Body of pancreas (tissue), 4 donors: ENCODE data around the gene NAPA. TPM values are rescaled to one million over a fixed set of nuclear protein-coding genes. Genes with fewer than 3 reads are reported as not detected.

Experiments
- ATAC-seq: fragments of 150-250 bp; one replicate; pipeline ENCODE4 v1.9.1; 2016
- DNase-seq, 4 donors: peaks; one replicate each; pipeline ENCODE4 v3.0.0-alpha.2; 2019
- H3K27ac ChIP-seq, 4 donors: fragments of 200-600 bp; sonication (generic); 1 replicate in 3 of 4; 2 replicates in 1 of 4; pipeline versions ENCODE4 v1.5.1 to v1.6.1; 2016 to 2019; ENCODE audit warnings: mild to moderate bottlenecking in 1 of 4, mixed read lengths in 1 of 4, moderate library complexity in 1 of 4
- H3K27me3 ChIP-seq, 2 donors: fragments of 200-600 bp; sonication (generic); one replicate each; pipeline ENCODE4 v1.6.0; 2016; ENCODE audit warnings: mild to moderate bottlenecking in 1 of 2
- H3K36me3 ChIP-seq, 2 donors: fragments of 200-600 bp; sonication (generic); replicated peaks in 1 of 2; 2 replicates each; pipeline ENCODE4 v1.5.1; 2016; ENCODE audit warnings: low read depth in 2 of 2; ENCODE audit not compliant: insufficient read depth in 1 of 2
- H3K4me1 ChIP-seq: fragments of 200-600 bp; sonication (generic); one replicate; pipeline ENCODE4 v1.6.0; 2016
- H3K4me3 ChIP-seq, 2 donors: fragments of 200-600 bp; sonication (generic); 1 replicate in 1 of 2; 2 replicates in 1 of 2; pipeline ENCODE4 v1.5.1; 2016 to 2019
- H3K9me3 ChIP-seq, 3 donors: fragments of 200-600 bp; sonication (generic); 1 replicate in 2 of 3; 2 replicates in 1 of 3; pipeline ENCODE4 v1.5.1; 2016
- POLR2A ChIP-seq, 3 donors: fragments of 450-650 bp; IDR thresholded peaks; one replicate each; pipeline ENCODE4 v1.6.1; 2016; ENCODE audit warnings: antibody characterized with exemption in 3 of 3, mild to moderate bottlenecking in 2 of 3
- WGBS, 2 donors: methylation state at CpG; one replicate each; pipeline ENCODE4 v1.1.5; 2017; 5-methylcytosine and 5-hydroxymethylcytosine counted together
- intact Hi-C: fragments of 100-400 bp; cut with DNase I; formaldehyde crosslinking; loops from one replicate; pipeline ENCODE4 v1.15.1; 2023
- total RNA-seq, 2 donors: library from RNA; depleted of rRNA; stranded (reverse); fragments of >200 nt; gene quantifications; one replicate each; pipeline ENCODE4 v1.1.0, GENCODE V29; 2016
- TF ChIP-seq, protein P1 (sequence below), 7 experiments: fragments of 450-650 bp in 4 of 7; fragments of 200-600 bp in 3 of 7; sonication (generic) in 3 of 7; IDR thresholded peaks; one replicate each; pipeline ENCODE4 v1.5.1; 2016 to 2019; ENCODE audit warnings: antibody characterized with exemption in 7 of 7

Gene NAPA
- total RNA-seq, 2 donors from 2014 or later, result 71.5 to 94.9 TPM

DNA sequence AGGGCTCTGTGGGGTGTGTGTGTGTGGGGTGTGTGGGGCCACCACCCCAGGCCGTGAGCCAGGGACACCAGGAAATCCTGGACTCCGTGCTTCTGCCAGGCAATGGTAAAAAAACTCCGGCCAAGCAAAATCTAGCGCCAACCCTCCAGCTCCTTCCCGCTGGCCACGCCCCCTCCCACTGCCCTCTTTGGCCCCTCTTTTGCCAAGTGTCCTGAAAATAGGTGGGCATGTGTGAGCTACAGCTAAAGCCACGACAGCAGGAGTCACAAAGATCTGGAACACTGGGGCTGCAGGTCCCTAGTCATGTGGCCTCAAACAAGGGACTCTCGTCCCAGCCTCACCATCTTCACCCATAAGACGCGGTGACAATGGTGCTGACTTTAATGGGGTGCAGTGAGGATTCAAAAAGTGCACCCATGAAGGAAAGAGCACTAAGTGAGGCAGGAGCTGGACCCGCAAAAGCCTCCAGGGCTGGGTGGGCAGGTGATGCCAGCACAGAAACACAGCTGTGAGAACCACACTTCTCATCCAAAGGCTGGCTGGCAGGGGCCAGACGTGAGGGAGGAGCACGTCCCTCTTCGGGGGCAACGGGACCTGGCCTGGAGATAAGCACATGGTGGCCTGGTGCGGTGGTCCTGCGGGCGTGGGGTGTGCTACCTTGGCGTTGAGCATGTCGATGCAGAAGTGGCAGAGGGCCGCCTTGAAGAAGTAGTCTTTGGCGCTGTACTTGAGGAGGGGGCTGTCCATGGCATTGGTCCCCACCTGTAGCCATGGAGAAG is 23.3 kb downstream of the NAPA start:
- H3K27me3 ChIP-seq, result no peaks in the 10 kb centered on the region
- 82 to 94% methylated on average over 6 to 20 of the region's 22 CpGs for WGBS, 2 donors
- no peaks in the 10 kb centered on the region for H3K9me3 ChIP-seq
- H3K4me3 ChIP-seq, result no peak overlapping the region
- intact Hi-C loops, result no loop called here
- no peak for DNase-seq
- no peaks in the 10 kb centered on the region for H3K4me1 ChIP-seq
- TF ChIP-seq, protein P1, sequence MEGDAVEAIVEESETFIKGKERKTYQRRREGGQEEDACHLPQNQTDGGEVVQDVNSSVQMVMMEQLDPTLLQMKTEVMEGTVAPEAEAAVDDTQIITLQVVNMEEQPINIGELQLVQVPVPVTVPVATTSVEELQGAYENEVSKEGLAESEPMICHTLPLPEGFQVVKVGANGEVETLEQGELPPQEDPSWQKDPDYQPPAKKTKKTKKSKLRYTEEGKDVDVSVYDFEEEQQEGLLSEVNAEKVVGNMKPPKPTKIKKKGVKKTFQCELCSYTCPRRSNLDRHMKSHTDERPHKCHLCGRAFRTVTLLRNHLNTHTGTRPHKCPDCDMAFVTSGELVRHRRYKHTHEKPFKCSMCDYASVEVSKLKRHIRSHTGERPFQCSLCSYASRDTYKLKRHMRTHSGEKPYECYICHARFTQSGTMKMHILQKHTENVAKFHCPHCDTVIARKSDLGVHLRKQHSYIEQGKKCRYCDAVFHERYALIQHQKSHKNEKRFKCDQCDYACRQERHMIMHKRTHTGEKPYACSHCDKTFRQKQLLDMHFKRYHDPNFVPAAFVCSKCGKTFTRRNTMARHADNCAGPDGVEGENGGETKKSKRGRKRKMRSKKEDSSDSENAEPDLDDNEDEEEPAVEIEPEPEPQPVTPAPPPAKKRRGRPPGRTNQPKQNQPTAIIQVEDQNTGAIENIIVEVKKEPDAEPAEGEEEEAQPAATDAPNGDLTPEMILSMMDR (IDR thresholded peaks at IDR 0.05), result no peak
- TF ChIP-seq POLR2A (IDR thresholded peaks at IDR 0.05), result no peak
- peaks cover 5 to 20% of the 10 kb centered on the region in 2 donors for H3K36me3 ChIP-seq
- ATAC-seq, result no peak
- H3K27ac ChIP-seq, result no peak overlapping the region

DNA sequence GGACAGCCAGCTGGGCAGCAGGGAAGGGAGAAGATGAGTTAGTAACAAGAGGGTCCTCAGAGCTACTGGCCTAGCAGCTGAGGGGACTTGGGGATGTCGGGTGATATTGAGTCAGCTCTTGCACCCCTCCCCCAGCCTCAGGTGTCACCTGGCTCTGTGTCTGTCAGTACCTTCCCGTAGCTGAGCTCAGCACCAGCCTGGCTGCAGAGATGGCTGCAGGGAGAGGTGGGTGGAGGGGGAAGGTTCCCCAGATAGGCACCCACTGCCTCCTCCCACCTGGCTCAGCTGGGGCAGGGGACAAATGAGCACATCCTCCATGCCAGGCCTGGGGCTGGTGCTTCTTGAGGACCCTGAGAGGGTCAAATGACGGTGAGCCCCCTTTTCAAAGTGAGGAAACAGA is 24.0 kb downstream of the NAPA start:
- DNase-seq, result no peak
- Histone ChIP-seq H3K27ac (no peak overlapping the region), H3K36me3 (peaks cover 5 to 17% of the 10 kb centered on the region in 2 donors), H3K27me3 (no peaks in the 10 kb centered on the region), H3K4me3 (no peak overlapping the region), H3K4me1 (no peaks in the 10 kb centered on the region), H3K9me3 (no peaks in the 10 kb centered on the region)
- 68 to 88% methylated on average over 1 to 3 of the region's 3 CpGs for WGBS, 2 donors
- intact Hi-C loops, result no loop called here
- no peak for ATAC-seq
- TF ChIP-seq POLR2A (IDR thresholded peaks at IDR 0.05), result no peak

DNA sequence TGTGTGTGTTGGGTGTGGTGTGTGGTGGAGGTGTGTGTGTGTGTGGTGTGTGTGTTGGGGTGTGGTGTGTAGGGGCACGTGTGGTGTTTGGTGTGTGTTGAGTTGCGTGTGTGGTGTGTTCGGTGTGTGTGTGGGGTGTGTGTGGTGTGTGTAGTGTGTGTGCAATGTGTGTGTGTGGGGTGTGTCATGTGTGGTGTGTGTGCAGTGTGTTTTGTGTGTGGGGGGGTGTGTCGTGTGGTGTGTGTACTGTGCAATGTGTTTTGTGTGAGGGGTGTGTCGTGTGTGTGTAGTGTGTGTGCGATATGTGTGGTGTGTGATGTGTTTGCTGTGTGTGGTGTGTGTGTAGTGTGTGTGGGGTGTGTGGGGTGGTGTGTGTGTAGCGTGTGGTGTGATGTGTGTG is 24.8 kb downstream of the NAPA start:
- TF ChIP-seq, protein P1 (IDR thresholded peaks at IDR 0.05), result no peak
- TF ChIP-seq POLR2A (IDR thresholded peaks at IDR 0.05), result no peak
- peaks cover 5 to 17% of the 10 kb centered on the region in 2 donors for H3K36me3 ChIP-seq
- intact Hi-C loops, result no loop called here
- DNase-seq, result no peak
- 78 to 85% methylated on average over 7 of the region's 7 CpGs for WGBS, 2 donors
- H3K27me3 ChIP-seq, result no peaks in the 10 kb centered on the region
- H3K9me3 ChIP-seq, result no peaks in the 10 kb centered on the region
- H3K27ac ChIP-seq, result no peak overlapping the region
- H3K4me3 ChIP-seq, result no peak overlapping the region
- ATAC-seq, result no peak
- H3K4me1 ChIP-seq, result peaks cover 4% of the 10 kb centered on the region

DNA sequence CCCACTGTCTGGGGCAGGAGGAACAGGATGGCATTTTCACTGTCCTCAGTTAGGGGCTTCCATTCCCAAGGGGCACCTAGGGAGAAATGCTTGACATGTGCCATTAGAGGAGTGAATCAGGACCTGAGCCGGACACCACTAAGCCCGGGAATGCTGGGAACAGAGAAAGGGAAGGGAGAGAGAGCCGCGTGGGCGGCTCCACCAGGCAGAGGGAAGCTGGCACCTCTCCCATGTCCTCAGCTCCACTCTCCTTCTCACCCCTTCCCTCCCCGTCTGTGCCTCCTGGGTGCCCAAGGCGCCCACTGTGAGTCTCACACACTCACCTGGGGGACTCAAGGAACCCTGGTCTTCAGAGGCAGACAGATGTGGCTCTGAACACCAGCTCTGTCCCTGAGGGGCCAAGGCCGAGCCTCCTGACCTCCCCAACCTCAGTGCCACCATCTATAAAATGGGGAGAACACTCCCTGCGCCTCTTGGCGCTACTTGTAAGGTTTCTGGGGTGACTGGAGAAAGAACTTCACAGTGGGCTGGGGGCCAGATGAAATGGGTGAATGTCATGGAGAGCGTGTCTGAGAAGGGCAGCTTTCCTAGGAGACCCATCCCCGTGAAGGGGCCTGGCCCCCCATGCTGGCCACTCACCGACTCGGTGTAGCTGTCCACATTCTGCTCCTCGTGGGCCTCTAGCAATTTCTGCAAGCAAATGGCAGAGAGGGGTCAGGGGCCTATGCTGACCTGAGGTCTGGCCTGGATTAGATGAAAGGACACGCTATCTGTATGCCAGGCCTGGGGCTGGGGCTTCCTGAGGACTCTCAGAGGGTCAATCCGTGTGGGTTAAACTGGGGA is 25.6 kb downstream of the NAPA start:
- no peaks in the 10 kb centered on the region for H3K9me3 ChIP-seq
- intact Hi-C loops, result no loop called here
- peaks cover 5 to 17% of the 10 kb centered on the region in 2 donors for H3K36me3 ChIP-seq
- TF ChIP-seq POLR2A (IDR thresholded peaks at IDR 0.05), result no peak
- TF ChIP-seq, protein P1 (IDR thresholded peaks at IDR 0.05), result no peak
- WGBS, 2 donors, result 85 to 88% methylated on average over 14 to 16 of the region's 17 CpGs
- H3K27me3 ChIP-seq, result no peaks in the 10 kb centered on the region
- peaks cover 12% of the 10 kb centered on the region for H3K4me1 ChIP-seq
- no peak overlapping the region for H3K27ac ChIP-seq
- ATAC-seq (no peak), DNase-seq (no peak)
- H3K4me3 ChIP-seq, result no peak overlapping the region
